Measurements from ENCODE around the gene PKDREJ. TPM values are rescaled to one million over a fixed set of nuclear protein-coding genes. Genes with fewer than 3 reads are reported as not detected.

The PKDREJ gene
- polyA plus RNA-seq, 1 donor (not counting 4 experiments of a cell fraction or from before 2014, with no cell fraction given) = 0.01 TPM

GRCh38 chr22:46286941-46287872 lies 24.1 kb upstream of the PKDREJ start:
- no peaks in the 10 kb centered on the region for H3K9me3 ChIP-seq (ENCODE audit: control insufficient read depth, low read depth, low read length)

GRCh38 chr22:46286006-46286405 lies 22.9 kb upstream of the PKDREJ start:
- Histone ChIP-seq H3K27me3 (ENCODE audit: control insufficient read depth, extremely low read depth, insufficient read depth, low read length) (peaks cover 4% of the 10 kb centered on the region), H3K4me1 (ENCODE audit: control insufficient read depth, extremely low read depth, insufficient read depth, low read length) (peaks cover 7% of the 10 kb centered on the region), H3K79me2 (ENCODE audit: control insufficient read depth, insufficient read depth, low read length) (no peaks in the 10 kb centered on the region), H2AFZ (ENCODE audit: control insufficient read depth, low read length) (no peak overlapping the region), H3K36me3 (ENCODE audit: control insufficient read depth in 2 of 2, extremely low read depth in 1 of 2, insufficient read depth in 2 of 2, low read length in 2 of 2) (peaks cover 6 to 8% of the 10 kb centered on the region in 2 experiments), H3K27ac (ENCODE audit: control insufficient read depth, insufficient read depth, low read length) (no peak overlapping the region), H3K4me2 (ENCODE audit: control insufficient read depth, extremely low read depth, insufficient read depth, low read depth, low read length) (no peak overlapping the region), H3K9me3 (ENCODE audit: control insufficient read depth, low read depth, low read length) (no peaks in the 10 kb centered on the region), H4K20me1 (ENCODE audit: control insufficient read depth, extremely low read depth, insufficient read depth, low read length) (no peaks in the 10 kb centered on the region), H3K9me1 (ENCODE audit: control insufficient read depth, extremely low read depth, insufficient read depth, low read length) (no peaks in the 10 kb centered on the region), H3K4me3 (ENCODE audit: control insufficient read depth in 2 of 3, extremely low read depth in 1 of 3, insufficient read depth in 2 of 3, low read depth in 1 of 3, low read length in 3 of 3) (no peak overlapping the region), H3K9ac (ENCODE audit: control insufficient read depth, extremely low read depth, insufficient read depth, low read length) (no peak overlapping the region)
- TF ChIP-seq EZH2 (IDR thresholded peaks at IDR 0.05; ENCODE audit: low read length) = no peak
- TF ChIP-seq, protein P1, sequence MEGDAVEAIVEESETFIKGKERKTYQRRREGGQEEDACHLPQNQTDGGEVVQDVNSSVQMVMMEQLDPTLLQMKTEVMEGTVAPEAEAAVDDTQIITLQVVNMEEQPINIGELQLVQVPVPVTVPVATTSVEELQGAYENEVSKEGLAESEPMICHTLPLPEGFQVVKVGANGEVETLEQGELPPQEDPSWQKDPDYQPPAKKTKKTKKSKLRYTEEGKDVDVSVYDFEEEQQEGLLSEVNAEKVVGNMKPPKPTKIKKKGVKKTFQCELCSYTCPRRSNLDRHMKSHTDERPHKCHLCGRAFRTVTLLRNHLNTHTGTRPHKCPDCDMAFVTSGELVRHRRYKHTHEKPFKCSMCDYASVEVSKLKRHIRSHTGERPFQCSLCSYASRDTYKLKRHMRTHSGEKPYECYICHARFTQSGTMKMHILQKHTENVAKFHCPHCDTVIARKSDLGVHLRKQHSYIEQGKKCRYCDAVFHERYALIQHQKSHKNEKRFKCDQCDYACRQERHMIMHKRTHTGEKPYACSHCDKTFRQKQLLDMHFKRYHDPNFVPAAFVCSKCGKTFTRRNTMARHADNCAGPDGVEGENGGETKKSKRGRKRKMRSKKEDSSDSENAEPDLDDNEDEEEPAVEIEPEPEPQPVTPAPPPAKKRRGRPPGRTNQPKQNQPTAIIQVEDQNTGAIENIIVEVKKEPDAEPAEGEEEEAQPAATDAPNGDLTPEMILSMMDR (optimal IDR thresholded peaks at IDR 0.05 in 1 of 3, IDR thresholded peaks at IDR 0.05 in 1 of 3, conservative IDR thresholded peaks at IDR 0.05 in 1 of 3; ENCODE audit: extremely low read depth in 1 of 3, insufficient read depth in 2 of 3, low read length in 3 of 3) = no peak
- FAIRE-seq (no peak), DNase-seq (ENCODE audit: low read depth, low spot score) (no peak)
- dilution Hi-C loops (cut with MboI; ENCODE audit: extremely low pct_ligation_motif_present, low sequenced_read_pairs) = no loop called here

More at GRCh38 chr22:46286941-46287872, 24.1 kb upstream of the PKDREJ start:
- Histone ChIP-seq H3K27me3 (ENCODE audit: control insufficient read depth, extremely low read depth, insufficient read depth, low read length) (peaks cover 4% of the 10 kb centered on the region), H3K4me3 (ENCODE audit: control insufficient read depth in 2 of 3, extremely low read depth in 1 of 3, insufficient read depth in 2 of 3, low read depth in 1 of 3, low read length in 3 of 3) (no peak overlapping the region), H4K20me1 (ENCODE audit: control insufficient read depth, extremely low read depth, insufficient read depth, low read length) (no peaks in the 10 kb centered on the region), H3K36me3 (ENCODE audit: control insufficient read depth in 2 of 2, extremely low read depth in 1 of 2, insufficient read depth in 2 of 2, low read length in 2 of 2) (peaks cover 0 to 7% of the 10 kb centered on the region in 2 experiments), H3K4me2 (ENCODE audit: control insufficient read depth, extremely low read depth, insufficient read depth, low read depth, low read length) (no peak overlapping the region), H3K9me1 (ENCODE audit: control insufficient read depth, extremely low read depth, insufficient read depth, low read length) (no peaks in the 10 kb centered on the region), H3K27ac (ENCODE audit: control insufficient read depth, insufficient read depth, low read length) (no peak overlapping the region), H3K9ac (ENCODE audit: control insufficient read depth, extremely low read depth, insufficient read depth, low read length) (no peak overlapping the region), H3K79me2 (ENCODE audit: control insufficient read depth, insufficient read depth, low read length) (no peaks in the 10 kb centered on the region), H2AFZ (ENCODE audit: control insufficient read depth, low read length) (no peak overlapping the region), H3K4me1 (ENCODE audit: control insufficient read depth, extremely low read depth, insufficient read depth, low read length) (peaks cover 7% of the 10 kb centered on the region)
- FAIRE-seq (no peak), DNase-seq (ENCODE audit: low read depth, low spot score) (no peak)
- no peak for TF ChIP-seq EZH2 (IDR thresholded peaks at IDR 0.05; ENCODE audit: low read length)
- TF ChIP-seq, protein P1 (optimal IDR thresholded peaks at IDR 0.05 in 1 of 3, IDR thresholded peaks at IDR 0.05 in 1 of 3, conservative IDR thresholded peaks at IDR 0.05 in 1 of 3; ENCODE audit: extremely low read depth in 1 of 3, insufficient read depth in 2 of 3, low read length in 3 of 3) = no peak
- dilution Hi-C loops (cut with MboI; ENCODE audit: extremely low pct_ligation_motif_present, low sequenced_read_pairs) = no loop called here

Measured in keratinocyte (primary cell).